Right atrium auricular region (tissue), 2 donors: ENCODE measurements around the gene SLC2A9. TPM values are rescaled to one million over a fixed set of nuclear protein-coding genes. Genes with fewer than 3 reads are reported as not detected.

Source experiments
- DNase-seq: peaks from one replicate; pipeline ENCODE4 v3.0.0-alpha.2; 2019; ENCODE audit warnings: low spot score
- H3K27ac ChIP-seq, 2 donors: fragments of 200-600 bp; sonication (generic); 1 replicate in 1 of 2; 2 replicates in 1 of 2; pipeline ENCODE4 v1.5.1; 2016 to 2019
- H3K27me3 ChIP-seq, 2 donors: fragments of 200-600 bp; sonication (generic); one replicate each; pipeline versions ENCODE4 v1.5.1 to v1.6.0; 2017 to 2019
- H3K36me3 ChIP-seq: fragments of 200-600 bp; sonication (generic); one replicate; pipeline ENCODE4 v1.5.1; 2016
- H3K4me1 ChIP-seq, 2 donors: fragments of 200-600 bp; sonication (generic); one replicate each; pipeline versions ENCODE4 v1.5.1 to v1.6.0; 2017 to 2019
- H3K4me3 ChIP-seq, 2 donors: fragments of 200-600 bp; sonication (generic); 1 replicate in 1 of 2; 2 replicates in 1 of 2; pipeline ENCODE4 v1.5.1; 2017 to 2019; ENCODE audit warnings: mild to moderate bottlenecking in 1 of 2, moderate library complexity in 1 of 2
- H3K9me3 ChIP-seq, 2 donors: fragments of 200-600 bp; sonication (generic); one replicate each; pipeline ENCODE4 v1.5.1; 2019
- total RNA-seq, 2 donors: library from RNA; depleted of rRNA; stranded (reverse); fragments of >200 nt; gene quantifications; one replicate each; pipeline ENCODE4 v1.1.0, GENCODE V29; 2016
- TF ChIP-seq, protein P1 (sequence below), 2 donors: fragments of 200-600 bp; sonication (generic); IDR thresholded peaks; one replicate each; pipeline ENCODE4 v1.5.1; 2019; ENCODE audit warnings: antibody characterized with exemption in 2 of 2

SLC2A9 gene
- total RNA-seq, 2 donors from 2014 or later = 3.5 to 5.8 TPM

DNA sequence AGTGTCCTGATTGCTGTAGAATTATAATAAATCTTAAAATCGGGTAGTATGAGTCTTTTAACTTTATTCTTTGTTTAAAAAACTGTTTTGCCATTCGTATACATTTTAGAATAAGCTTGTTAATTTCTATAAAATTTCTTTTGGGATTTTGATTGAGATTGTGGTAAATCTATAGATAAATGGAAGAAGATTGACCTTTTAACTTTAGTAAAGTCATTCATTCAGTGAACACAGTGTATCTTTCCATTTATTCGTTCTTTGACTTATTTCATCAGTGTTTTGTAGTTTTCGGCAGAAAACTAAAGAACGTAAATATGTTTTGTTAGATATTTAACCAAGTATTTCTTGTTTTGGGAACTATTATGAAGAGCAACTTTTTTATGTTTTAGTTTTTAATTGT lies 201.0 kb downstream of the SLC2A9 start:
- Histone ChIP-seq H3K4me1 (no peaks in the 10 kb centered on the region), H3K27ac (no peak overlapping the region), H3K36me3 (no peaks in the 10 kb centered on the region), H3K27me3 (no peaks in the 10 kb centered on the region), H3K9me3 (no peaks in the 10 kb centered on the region), H3K4me3 (no peak overlapping the region)
- DNase-seq = no peak
- TF ChIP-seq, protein P1, sequence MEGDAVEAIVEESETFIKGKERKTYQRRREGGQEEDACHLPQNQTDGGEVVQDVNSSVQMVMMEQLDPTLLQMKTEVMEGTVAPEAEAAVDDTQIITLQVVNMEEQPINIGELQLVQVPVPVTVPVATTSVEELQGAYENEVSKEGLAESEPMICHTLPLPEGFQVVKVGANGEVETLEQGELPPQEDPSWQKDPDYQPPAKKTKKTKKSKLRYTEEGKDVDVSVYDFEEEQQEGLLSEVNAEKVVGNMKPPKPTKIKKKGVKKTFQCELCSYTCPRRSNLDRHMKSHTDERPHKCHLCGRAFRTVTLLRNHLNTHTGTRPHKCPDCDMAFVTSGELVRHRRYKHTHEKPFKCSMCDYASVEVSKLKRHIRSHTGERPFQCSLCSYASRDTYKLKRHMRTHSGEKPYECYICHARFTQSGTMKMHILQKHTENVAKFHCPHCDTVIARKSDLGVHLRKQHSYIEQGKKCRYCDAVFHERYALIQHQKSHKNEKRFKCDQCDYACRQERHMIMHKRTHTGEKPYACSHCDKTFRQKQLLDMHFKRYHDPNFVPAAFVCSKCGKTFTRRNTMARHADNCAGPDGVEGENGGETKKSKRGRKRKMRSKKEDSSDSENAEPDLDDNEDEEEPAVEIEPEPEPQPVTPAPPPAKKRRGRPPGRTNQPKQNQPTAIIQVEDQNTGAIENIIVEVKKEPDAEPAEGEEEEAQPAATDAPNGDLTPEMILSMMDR (IDR thresholded peaks at IDR 0.05) = no peak

DNA sequence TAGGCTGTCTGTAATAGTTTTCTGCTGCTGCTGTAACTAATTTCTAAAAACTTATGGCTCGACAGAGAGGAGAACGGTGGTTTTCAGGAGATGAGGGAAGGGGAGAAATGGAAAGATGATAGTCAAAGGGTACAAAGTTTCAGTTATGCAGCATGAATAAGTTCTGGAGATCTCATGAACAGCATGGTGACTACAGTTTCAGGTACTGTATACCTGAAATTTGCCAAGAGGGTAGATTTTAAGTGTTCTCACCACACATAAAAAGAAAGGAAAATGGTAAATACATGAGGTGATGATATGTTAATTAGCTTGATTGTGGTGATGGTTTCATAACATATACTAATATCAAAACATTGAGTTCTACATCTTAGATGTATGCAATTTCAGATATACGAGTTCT lies 205.0 kb downstream of the SLC2A9 start:
- H3K4me1 ChIP-seq = no peaks in the 10 kb centered on the region
- TF ChIP-seq, protein P1 (IDR thresholded peaks at IDR 0.05) = no peak
- H3K27me3 ChIP-seq = no peaks in the 10 kb centered on the region
- H3K9me3 ChIP-seq = no peaks in the 10 kb centered on the region
- no peaks in the 10 kb centered on the region for H3K36me3 ChIP-seq
- no peak overlapping the region for H3K27ac ChIP-seq
- no peak for DNase-seq
- no peak overlapping the region for H3K4me3 ChIP-seq

DNA sequence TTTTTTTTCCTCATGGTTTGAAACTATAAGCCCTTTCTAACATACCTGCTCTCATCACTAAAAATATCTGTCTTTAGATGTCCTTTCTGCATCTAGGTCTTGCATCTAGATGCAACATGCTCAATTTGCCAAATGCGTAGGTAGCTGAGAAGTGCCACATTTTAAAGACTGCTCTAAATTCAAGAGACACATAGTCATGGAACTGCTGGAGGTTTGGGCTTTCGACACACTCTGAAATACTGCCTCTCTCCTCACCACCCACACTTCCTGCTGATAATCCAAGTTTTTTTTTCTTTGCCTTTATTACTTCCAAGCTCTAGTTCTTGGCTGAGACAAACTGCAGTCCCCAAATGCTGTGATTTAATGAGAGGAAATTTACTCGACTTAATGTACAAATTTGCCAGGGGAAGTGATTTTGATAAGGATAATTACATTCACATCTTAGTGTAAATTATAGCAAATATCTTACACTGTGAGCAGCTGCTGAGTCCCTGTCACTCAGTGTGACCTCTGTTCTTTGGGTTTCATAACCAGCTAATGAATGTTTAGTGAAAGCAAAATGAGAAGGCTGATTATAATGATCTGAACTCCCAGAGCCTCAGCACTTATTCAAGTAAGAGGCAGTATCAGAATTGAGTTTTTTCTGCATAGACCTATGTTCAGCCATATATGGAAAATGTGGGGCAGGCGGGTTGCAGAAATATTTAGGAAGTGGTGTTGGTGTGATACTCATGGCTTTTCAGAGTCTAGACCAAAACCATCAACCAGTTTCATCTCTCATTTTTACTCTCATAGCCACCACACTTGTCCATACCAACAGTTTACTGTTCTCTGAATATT lies 208.6 kb downstream of the SLC2A9 start:
- H3K4me1 ChIP-seq = no peaks in the 10 kb centered on the region
- no peaks in the 10 kb centered on the region for H3K9me3 ChIP-seq
- no peak overlapping the region for H3K4me3 ChIP-seq
- no peaks in the 10 kb centered on the region for H3K27me3 ChIP-seq
- H3K27ac ChIP-seq = no peak overlapping the region
- DNase-seq = no peak
- no peaks in the 10 kb centered on the region for H3K36me3 ChIP-seq
- TF ChIP-seq, protein P1 (IDR thresholded peaks at IDR 0.05) = no peak

DNA sequence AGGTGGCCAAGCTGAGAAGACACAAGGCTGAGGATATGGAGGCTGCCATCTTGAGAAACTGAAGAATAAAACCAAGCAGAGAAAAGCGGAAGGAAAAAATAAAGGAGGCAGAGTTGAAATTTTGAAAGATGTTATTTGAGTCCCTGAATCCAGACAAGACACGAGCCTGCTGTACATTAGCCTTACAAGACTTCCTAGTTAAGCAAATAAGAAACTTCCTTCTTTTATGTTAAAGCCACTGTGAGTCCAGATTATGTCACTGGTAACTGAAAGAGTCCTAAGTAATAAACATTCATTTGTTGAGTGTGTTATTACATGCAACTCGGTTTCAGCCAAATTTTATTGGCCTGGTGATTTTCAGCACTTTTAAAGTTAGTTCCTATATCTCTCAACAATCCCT lies 209.5 kb downstream of the SLC2A9 start:
- no peak overlapping the region for H3K4me3 ChIP-seq
- H3K36me3 ChIP-seq = no peaks in the 10 kb centered on the region
- no peak for DNase-seq

DNA sequence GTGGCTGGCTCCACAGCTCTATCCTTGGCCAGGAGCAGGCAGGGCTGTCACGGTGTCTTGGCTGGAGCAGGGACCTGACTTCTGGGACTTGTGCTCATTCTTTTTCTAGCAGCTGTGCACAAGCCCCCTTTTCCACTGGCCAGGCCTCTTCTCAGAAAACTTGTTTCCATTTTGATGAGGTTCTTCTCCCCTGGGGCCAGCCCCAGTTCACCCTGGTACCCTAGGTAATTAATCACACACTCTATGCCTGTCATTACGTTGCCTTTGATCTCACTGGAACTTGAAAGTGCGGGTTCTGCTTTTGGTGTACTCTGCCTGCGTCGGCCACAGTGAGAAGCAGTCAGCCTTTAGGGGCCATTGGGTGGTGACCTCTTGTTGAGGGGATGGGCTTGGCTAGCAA lies 213.2 kb downstream of the SLC2A9 start:
- Histone ChIP-seq H3K27me3 (no peaks in the 10 kb centered on the region), H3K36me3 (no peaks in the 10 kb centered on the region), H3K27ac (no peak overlapping the region), H3K4me3 (no peak overlapping the region), H3K4me1 (no peaks in the 10 kb centered on the region), H3K9me3 (no peaks in the 10 kb centered on the region)
- TF ChIP-seq, protein P1 (IDR thresholded peaks at IDR 0.05) = no peak
- DNase-seq = no peak

More for the DNA sequence above, 209.5 kb downstream of the SLC2A9 start:
- no peaks in the 10 kb centered on the region for H3K4me1 ChIP-seq
- H3K9me3 ChIP-seq = no peaks in the 10 kb centered on the region
- TF ChIP-seq, protein P1 (IDR thresholded peaks at IDR 0.05) = no peak
- no peaks in the 10 kb centered on the region for H3K27me3 ChIP-seq
- no peak overlapping the region for H3K27ac ChIP-seq

DNA sequence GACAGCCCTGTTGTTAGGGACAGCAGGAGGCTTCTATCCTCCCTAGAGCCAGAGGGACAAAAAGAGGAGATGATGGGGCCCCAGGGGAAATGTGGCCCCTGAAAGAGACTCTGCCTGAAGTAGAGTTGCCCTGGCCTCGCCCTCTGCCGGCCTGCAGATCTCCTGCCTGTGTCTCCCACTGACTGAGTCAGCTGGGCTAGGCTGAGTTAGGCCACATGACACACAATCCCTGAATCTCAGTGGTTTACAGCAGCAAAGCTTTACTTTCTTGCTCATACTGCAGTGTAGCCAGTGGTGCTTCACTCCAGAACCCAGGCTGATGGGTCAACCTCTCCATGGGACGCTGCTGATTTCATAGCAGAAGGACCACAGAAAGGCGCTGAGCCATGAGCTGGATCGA lies 216.4 kb downstream of the SLC2A9 start:
- no peaks in the 10 kb centered on the region for H3K4me1 ChIP-seq
- no peaks in the 10 kb centered on the region for H3K36me3 ChIP-seq
- H3K9me3 ChIP-seq = no peaks in the 10 kb centered on the region
- TF ChIP-seq, protein P1 (IDR thresholded peaks at IDR 0.05) = no peak
- no peaks in the 10 kb centered on the region for H3K27me3 ChIP-seq
- no peak overlapping the region for H3K27ac ChIP-seq
- DNase-seq = no peak
- no peak overlapping the region for H3K4me3 ChIP-seq
